Loucy (cell line): ENCODE results near the gene TRAPPC5.

ENCODE experiments used
- H2AFZ ChIP-seq: fragments of 200-600 bp; sonication (generic); 2 replicates; pipeline ENCODE4 v1.6.0; 2016; ENCODE audit warnings: antibody characterized with exemption, mild to moderate bottlenecking, low read length, moderate library complexity
- H3F3A ChIP-seq: fragments of 200-600 bp; 2 replicates; pipeline ENCODE4 v1.6.0; 2016; ENCODE audit warnings: antibody characterized with exemption, low read depth, mild to moderate bottlenecking
- H3K27me3 ChIP-seq: fragments of 200-600 bp; sonication (generic); 2 replicates; pipeline ENCODE4 v1.6.1; 2014; ENCODE audit warnings: low read length, mild to moderate bottlenecking; ENCODE audit not compliant: insufficient read depth, poor library complexity, severe bottlenecking
- H3K36me3 ChIP-seq: fragments of 200-600 bp; sonication (generic); 2 replicates; pipeline ENCODE4 v1.6.1; 2016; ENCODE audit warnings: low read length; ENCODE audit not compliant: insufficient read depth
- H3K4me1 ChIP-seq: fragments of 200-600 bp; sonication (generic); 2 replicates; pipeline ENCODE4 v1.5.1; 2014; ENCODE audit warnings: low read length, mild to moderate bottlenecking; ENCODE audit not compliant: insufficient read depth, poor library complexity, severe bottlenecking
- H3K4me2 ChIP-seq: fragments of 200-600 bp; sonication (generic); 2 replicates; pipeline ENCODE4 v1.6.0; 2014; ENCODE audit warnings: antibody characterized with exemption, low read length, low read depth, mild to moderate bottlenecking; ENCODE audit not compliant: poor library complexity, severe bottlenecking
- H3K4me3 ChIP-seq: fragments of 200-600 bp; sonication (generic); 2 replicates; pipeline ENCODE4 v1.5.1; 2014; ENCODE audit warnings: low read length, mild to moderate bottlenecking, mixed read lengths; ENCODE audit not compliant: poor library complexity, severe bottlenecking
- H3K79me2 ChIP-seq: fragments of 200-600 bp; sonication (generic); 2 replicates; pipeline ENCODE4 v1.6.1; 2014; ENCODE audit warnings: low read length; ENCODE audit not compliant: insufficient read depth
- H3K9ac ChIP-seq: fragments of 200-600 bp; sonication (generic); 2 replicates; pipeline ENCODE4 v1.6.0; 2014; ENCODE audit warnings: mild to moderate bottlenecking, low read depth, low read length, moderate library complexity; ENCODE audit not compliant: poor library complexity, severe bottlenecking
- H3K9me2 ChIP-seq: fragments of 200-600 bp; sonication (generic); replicated peaks from 2 replicates; pipeline ENCODE4 v1.6.1; 2016; ENCODE audit warnings: low read depth, low read length, mixed read lengths
- H3K9me3 ChIP-seq: fragments of 200-600 bp; sonication (generic); 2 replicates; pipeline ENCODE4 v1.6.1; 2014; ENCODE audit warnings: mild to moderate bottlenecking, antibody characterized with exemption, low read length, low read depth; ENCODE audit not compliant: insufficient read depth
- H4K20me1 ChIP-seq: fragments of 200-600 bp; sonication (generic); 2 replicates; pipeline ENCODE4 v1.6.0; 2014; ENCODE audit warnings: antibody characterized with exemption, low read length, mild to moderate bottlenecking; ENCODE audit not compliant: insufficient read depth, poor library complexity, severe bottlenecking
- EZH2phosphoT487 ChIP-seq: fragments of 200-600 bp; IDR thresholded peaks from 2 replicates; pipeline ENCODE4 v1.6.1; 2018; ENCODE audit warnings: antibody characterized with exemption, mild to moderate bottlenecking, moderate library complexity, borderline replicate concordance
- TF ChIP-seq, protein P1 (sequence below): fragments of 200-600 bp; sonication (generic); conservative IDR thresholded peaks from 2 replicates; pipeline ENCODE4 v1.5.1; 2014; ENCODE audit warnings: mild to moderate bottlenecking, antibody characterized with exemption, low read length

The TRAPPC5 gene

DNA sequence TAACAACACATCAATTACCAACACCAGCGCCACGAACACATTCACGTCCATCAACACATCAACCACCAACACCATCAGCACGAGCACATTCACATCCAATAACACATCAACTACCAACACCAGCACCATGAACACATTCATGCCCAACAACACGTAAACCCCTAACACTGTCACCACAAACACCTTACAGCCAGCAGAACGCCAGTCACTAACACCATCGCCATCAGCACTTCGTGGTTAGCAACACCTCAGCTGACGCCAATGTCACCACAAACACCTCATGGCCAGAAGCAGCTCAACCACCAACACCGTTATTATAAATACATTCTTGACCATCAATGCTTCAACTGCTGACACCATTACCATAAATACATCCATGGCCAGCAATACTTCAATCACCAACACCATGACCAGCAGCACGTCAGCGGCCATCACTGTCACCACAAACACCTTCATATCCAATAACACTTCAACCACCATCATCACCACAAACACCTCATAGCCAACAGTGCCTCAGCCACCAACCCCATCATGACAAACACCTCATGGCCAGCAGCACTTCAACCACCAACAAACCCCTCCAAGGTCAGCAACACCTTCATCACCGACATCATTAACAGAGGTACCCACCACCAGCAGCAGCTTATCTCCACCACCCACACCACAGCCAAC lies 11.9 kb downstream of the TRAPPC5 start:
- no peaks in the 10 kb centered on the region for H3K4me1 ChIP-seq
- no peaks in the 10 kb centered on the region for H3K36me3 ChIP-seq
- no peaks in the 10 kb centered on the region for H3K9me2 ChIP-seq
- H4K20me1 ChIP-seq: no peaks in the 10 kb centered on the region
- no peak overlapping the region for H2AFZ ChIP-seq
- H3K79me2 ChIP-seq: no peaks in the 10 kb centered on the region
- no peaks in the 10 kb centered on the region for H3F3A ChIP-seq
- H3K27me3 ChIP-seq: no peaks in the 10 kb centered on the region
- TF ChIP-seq, protein P1, sequence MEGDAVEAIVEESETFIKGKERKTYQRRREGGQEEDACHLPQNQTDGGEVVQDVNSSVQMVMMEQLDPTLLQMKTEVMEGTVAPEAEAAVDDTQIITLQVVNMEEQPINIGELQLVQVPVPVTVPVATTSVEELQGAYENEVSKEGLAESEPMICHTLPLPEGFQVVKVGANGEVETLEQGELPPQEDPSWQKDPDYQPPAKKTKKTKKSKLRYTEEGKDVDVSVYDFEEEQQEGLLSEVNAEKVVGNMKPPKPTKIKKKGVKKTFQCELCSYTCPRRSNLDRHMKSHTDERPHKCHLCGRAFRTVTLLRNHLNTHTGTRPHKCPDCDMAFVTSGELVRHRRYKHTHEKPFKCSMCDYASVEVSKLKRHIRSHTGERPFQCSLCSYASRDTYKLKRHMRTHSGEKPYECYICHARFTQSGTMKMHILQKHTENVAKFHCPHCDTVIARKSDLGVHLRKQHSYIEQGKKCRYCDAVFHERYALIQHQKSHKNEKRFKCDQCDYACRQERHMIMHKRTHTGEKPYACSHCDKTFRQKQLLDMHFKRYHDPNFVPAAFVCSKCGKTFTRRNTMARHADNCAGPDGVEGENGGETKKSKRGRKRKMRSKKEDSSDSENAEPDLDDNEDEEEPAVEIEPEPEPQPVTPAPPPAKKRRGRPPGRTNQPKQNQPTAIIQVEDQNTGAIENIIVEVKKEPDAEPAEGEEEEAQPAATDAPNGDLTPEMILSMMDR: no peak
- no peak for TF ChIP-seq EZH2phosphoT487
- no peaks in the 10 kb centered on the region for H3K9me3 ChIP-seq
- no peak overlapping the region for H3K4me3 ChIP-seq
- H3K4me2 ChIP-seq: no peak overlapping the region
- no peak overlapping the region for H3K9ac ChIP-seq

DNA sequence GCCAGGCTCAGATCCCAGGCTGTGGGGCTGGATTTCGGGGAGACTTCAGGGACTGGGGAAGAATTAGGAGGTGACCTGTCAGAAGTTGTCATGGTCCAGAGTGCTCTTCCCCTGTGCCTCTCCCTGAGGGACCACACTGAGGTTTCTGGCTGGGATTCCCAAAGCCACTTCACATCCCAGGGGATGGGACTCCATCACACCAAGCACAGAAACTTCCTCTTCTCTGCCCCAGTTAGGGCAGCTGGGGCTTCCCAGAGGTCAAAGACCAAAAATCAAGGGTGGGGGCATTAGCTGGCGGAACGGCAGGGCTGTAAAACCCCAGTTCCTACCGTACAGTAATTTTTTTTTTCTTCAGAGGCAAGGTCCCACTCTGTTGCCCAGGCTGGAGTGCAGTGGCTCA lies 13.9 kb downstream of the TRAPPC5 start:
- no peaks in the 10 kb centered on the region for H3K9me3 ChIP-seq
- H3K36me3 ChIP-seq: no peaks in the 10 kb centered on the region
- no peaks in the 10 kb centered on the region for H3K9me2 ChIP-seq
- no peak overlapping the region for H3K4me3 ChIP-seq
- no peaks in the 10 kb centered on the region for H3K79me2 ChIP-seq
- no peaks in the 10 kb centered on the region for H4K20me1 ChIP-seq
- H3K4me1 ChIP-seq: no peaks in the 10 kb centered on the region
- no peaks in the 10 kb centered on the region for H3K27me3 ChIP-seq
- TF ChIP-seq, protein P1: no peak
- no peak for TF ChIP-seq EZH2phosphoT487
- no peak overlapping the region for H3K9ac ChIP-seq
- no peak overlapping the region for H3K4me2 ChIP-seq
- H2AFZ ChIP-seq: no peak overlapping the region
- no peaks in the 10 kb centered on the region for H3F3A ChIP-seq

- no peaks in the 10 kb centered on the region for H3K79me2 ChIP-seq
- H3K4me1 ChIP-seq: no peaks in the 10 kb centered on the region
- no peak overlapping the region for H3K4me3 ChIP-seq
- no peak overlapping the region for H3K4me2 ChIP-seq
- no peaks in the 10 kb centered on the region for H3K9me3 ChIP-seq
- H3F3A ChIP-seq: no peaks in the 10 kb centered on the region
- H3K9ac ChIP-seq: no peak overlapping the region
- TF ChIP-seq EZH2phosphoT487: no peak
- TF ChIP-seq, protein P1: no peak
- H3K9me2 ChIP-seq: no peaks in the 10 kb centered on the region
- no peaks in the 10 kb centered on the region for H4K20me1 ChIP-seq
- H2AFZ ChIP-seq: no peak overlapping the region
- no peaks in the 10 kb centered on the region for H3K27me3 ChIP-seq
- no peaks in the 10 kb centered on the region for H3K36me3 ChIP-seq
Measured at GRCh38 chr19:7697721-7698287, 17.2 kb downstream of the TRAPPC5 start.
